K562 (cell line): Measurements from ENCODE around the gene DPM1. TPM values are rescaled to one million over a fixed set of nuclear protein-coding genes. Genes with fewer than 3 reads are reported as not detected.

Experiments
- ATF6 ChIP-seq: sonication (generic); formaldehyde crosslinking; IDR thresholded peaks from 2 replicates; pipeline ENCODE4 v1.4.0; 2020; ENCODE audit warnings: mild to moderate bottlenecking, missing genetic modification reagents
- MCM3 ChIP-seq: fragments of 450-650 bp; IDR thresholded peaks from 2 replicates; pipeline ENCODE4 v1.6.1; 2016
- NBN ChIP-seq: fragments of 450-650 bp; IDR thresholded peaks from 2 replicates; pipeline ENCODE4 v1.6.1; 2016; ENCODE audit warnings: low read depth, mild to moderate bottlenecking
- ZBTB1 ChIP-seq: sonication (generic); formaldehyde crosslinking; IDR thresholded peaks from 2 replicates; pipeline ENCODE4 v1.8.1; 2023; ENCODE audit warnings: missing genetic modification reagents, low read depth, mild to moderate bottlenecking, borderline replicate concordance
- ZNF146 ChIP-seq: IDR thresholded peaks from one replicate; pipeline ENCODE4 v1.6.1; 2018; ENCODE audit warnings: missing compliant biosample characterization; ENCODE audit not compliant: unreplicated experiment
- ZNF184 ChIP-seq: sonication (generic); formaldehyde crosslinking; IDR thresholded peaks from 2 replicates; pipeline ENCODE4 v1.5.0; 2020; ENCODE audit warnings: missing genetic modification reagents
- ZNF780A ChIP-seq: fragments of 250-450 bp; sonication (Bioruptor Pico); IDR thresholded peaks from 2 replicates; pipeline ENCODE4 v1.5.0; 2021; ENCODE audit warnings: mild to moderate bottlenecking
- polyA plus RNA-seq, 8 experiments: library from polyadenylated mRNA; depleted of rRNA in 4 of 8; stranded (reverse) in 5 of 8; unstranded in 3 of 8; fragments of >200 nt; fragmentation: Nextera tagmentation in 2 of 8; fragmentation: Illumina TruSeq in 1 of 8; extraction: Ambion mirVana in 2 of 8; extraction: Trizol in 1 of 8; gene quantifications; 2 replicates each; pipeline versions ENCODE4 v1.2.1 to v1.2.3, GENCODE V29; 2011 to 2014; ENCODE audit warnings: inconsistent platforms in 1 of 8, missing spikeins in 1 of 8
- total RNA-seq, 7 experiments: library from RNA; depleted of rRNA in 6 of 7; stranded (reverse); fragments of >200 nt in 6 of 7; fragmentation: Illumina TruSeq in 2 of 7; extraction: Trizol in 2 of 7; gene quantifications; 2 replicates each; pipeline versions ENCODE4 v1.2.1 to v1.2.3, GENCODE V29; 2011 to 2021; ENCODE audit warnings: low replicate concordance in 1 of 7
- TF ChIP-seq, protein P1 (sequence below): fragments of 250-450 bp; sonication (Bioruptor Pico); IDR thresholded peaks from 2 replicates; pipeline ENCODE4 v1.9.0; 2021; ENCODE audit warnings: mild to moderate bottlenecking, inconsistent platforms

DPM1 gene
- total and polyA plus RNA-seq, 9 of the 15 experiments (the other 6 are each of a cell fraction or from before 2014, with no cell fraction given) = 75.2 to 190 (median 153) TPM

DNA sequence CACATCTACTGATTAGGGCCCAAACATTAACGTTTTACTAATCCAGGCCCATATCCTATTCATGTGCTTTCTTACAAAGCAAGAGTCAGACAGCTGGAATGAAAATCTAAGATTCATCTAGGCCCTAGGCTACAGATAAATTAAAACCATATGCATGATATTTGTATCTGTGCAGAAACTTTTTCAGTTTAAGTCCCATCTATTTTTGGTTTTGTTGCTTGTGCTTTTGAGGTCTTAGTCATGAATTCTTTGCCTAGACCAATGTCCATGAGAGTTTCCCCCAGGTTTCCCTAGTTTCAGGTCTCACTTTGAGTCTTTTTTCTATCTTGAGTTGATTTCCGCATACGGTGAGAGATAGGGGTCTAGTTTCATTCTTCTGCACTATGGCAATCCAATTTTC lies 47.3 kb downstream of the DPM1 start (continued):
- TF ChIP-seq, protein P1, sequence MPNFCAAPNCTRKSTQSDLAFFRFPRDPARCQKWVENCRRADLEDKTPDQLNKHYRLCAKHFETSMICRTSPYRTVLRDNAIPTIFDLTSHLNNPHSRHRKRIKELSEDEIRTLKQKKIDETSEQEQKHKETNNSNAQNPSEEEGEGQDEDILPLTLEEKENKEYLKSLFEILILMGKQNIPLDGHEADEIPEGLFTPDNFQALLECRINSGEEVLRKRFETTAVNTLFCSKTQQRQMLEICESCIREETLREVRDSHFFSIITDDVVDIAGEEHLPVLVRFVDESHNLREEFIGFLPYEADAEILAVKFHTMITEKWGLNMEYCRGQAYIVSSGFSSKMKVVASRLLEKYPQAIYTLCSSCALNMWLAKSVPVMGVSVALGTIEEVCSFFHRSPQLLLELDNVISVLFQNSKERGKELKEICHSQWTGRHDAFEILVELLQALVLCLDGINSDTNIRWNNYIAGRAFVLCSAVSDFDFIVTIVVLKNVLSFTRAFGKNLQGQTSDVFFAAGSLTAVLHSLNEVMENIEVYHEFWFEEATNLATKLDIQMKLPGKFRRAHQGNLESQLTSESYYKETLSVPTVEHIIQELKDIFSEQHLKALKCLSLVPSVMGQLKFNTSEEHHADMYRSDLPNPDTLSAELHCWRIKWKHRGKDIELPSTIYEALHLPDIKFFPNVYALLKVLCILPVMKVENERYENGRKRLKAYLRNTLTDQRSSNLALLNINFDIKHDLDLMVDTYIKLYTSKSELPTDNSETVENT = no peak
- TF ChIP-seq ZNF184 (CRISPR knock-in tag) (no peak), NBN (no peak), ATF6 (no peak), ZNF780A (CRISPR knock-in tag) (no peak), ZBTB1 (CRISPR knock-in tag) (no peak), MCM3 (no peak), ZNF146 (CRISPR knock-in tag) (no peak)
